HEK293 (cell line): ENCODE measurements around the gene MRPL23.

Experiments
- CTCF ChIA-PET: fragments of 350-600 bp; formaldehyde crosslinking; extraction: SDS; loops from one replicate; lab custom pipeline; 2021; ENCODE audit warnings: antibody characterized with exemption; lab: Yijun Ruan, JAX
- POLR2A ChIA-PET: fragments of 300-600 bp; formaldehyde crosslinking; extraction: SDS; loops from one replicate; lab custom pipeline; 2020; ENCODE audit warnings: antibody characterized with exemption, inconsistent platforms; lab: Yijun Ruan, JAX
- H3K27ac ChIP-seq: fragments of 200-500 bp; sonication (Bioruptor generic); 2 replicates; pipeline ENCODE4 v1.5.1; 2014; ENCODE audit warnings: low read depth, low read length, control low read depth, inconsistent platforms; ENCODE audit errors: extremely low read depth
- H3K36me3 ChIP-seq, 2 experiments: fragments of 200-500 bp in 1 of 2; sonication (Bioruptor generic) in 1 of 2; 1 replicate in 1 of 2; 2 replicates in 1 of 2; pipeline ENCODE4 v1.5.1; 2014 to 2017; ENCODE audit warnings: inconsistent platforms in 2 of 2, low read length in 2 of 2; ENCODE audit not compliant: control insufficient read depth in 2 of 2, insufficient read depth in 1 of 2
- H3K4me1 ChIP-seq: fragments of 200-500 bp; sonication (Bioruptor generic); 2 replicates; pipeline ENCODE4 v1.5.1; 2014; ENCODE audit warnings: mild to moderate bottlenecking, low read length, inconsistent platforms; ENCODE audit not compliant: control insufficient read depth, insufficient read depth
- H3K4me3 ChIP-seq: 2 replicates; pipeline ENCODE4 v1.5.1; 2011; ENCODE audit warnings: low read depth, mild to moderate bottlenecking, control low read depth, low read length, moderate library complexity
- H3K9me3 ChIP-seq: fragments of 200-500 bp; sonication (Bioruptor generic); 2 replicates; pipeline ENCODE4 v1.5.1; 2014; ENCODE audit warnings: low read depth, low read length, inconsistent platforms; ENCODE audit not compliant: control insufficient read depth, insufficient read depth
- AEBP2 ChIP-seq: fragments of 450-650 bp; formaldehyde crosslinking; IDR thresholded peaks from 2 replicates; pipeline ENCODE4 v1.5.1; 2016; ENCODE audit warnings: missing biosample characterization, missing genetic modification characterization, borderline replicate concordance
- BCL11A ChIP-seq: fragments of 450-650 bp; formaldehyde crosslinking; IDR thresholded peaks from 2 replicates; pipeline ENCODE4 v1.5.1; 2016; ENCODE audit warnings: low read depth, missing biosample characterization, missing genetic modification characterization
- BCL11B ChIP-seq: fragments of 450-650 bp; formaldehyde crosslinking; IDR thresholded peaks from 2 replicates; pipeline ENCODE4 v1.5.1; 2016; ENCODE audit warnings: low read depth, missing biosample characterization, missing genetic modification characterization
- GLI2 ChIP-seq: fragments of 450-650 bp; formaldehyde crosslinking; IDR thresholded peaks from 2 replicates; pipeline ENCODE4; 2017; ENCODE audit warnings: missing biosample characterization, missing genetic modification characterization, low read depth, borderline replicate concordance
- KLF16 ChIP-seq: fragments of 450-650 bp; formaldehyde crosslinking; IDR thresholded peaks from 2 replicates; pipeline ENCODE4 v1.5.1; 2017; ENCODE audit warnings: missing biosample characterization, missing genetic modification characterization
- KLF7 ChIP-seq: fragments of 450-650 bp; formaldehyde crosslinking; IDR thresholded peaks from 2 replicates; pipeline ENCODE4 v1.5.1; 2016; ENCODE audit warnings: missing biosample characterization, missing genetic modification characterization, borderline replicate concordance
- MEIS1 ChIP-seq: sonication (generic); formaldehyde crosslinking; IDR thresholded peaks from 2 replicates; pipeline ENCODE4 v1.8.1; 2022; ENCODE audit warnings: missing genetic modification reagents, mild to moderate bottlenecking, borderline replicate concordance
- OVOL3 ChIP-seq: fragments of 450-650 bp; formaldehyde crosslinking; IDR thresholded peaks from 2 replicates; pipeline ENCODE4 v1.5.1; 2016; ENCODE audit warnings: missing biosample characterization, missing genetic modification characterization
- PRDM1 ChIP-seq: fragments of 450-650 bp; formaldehyde crosslinking; IDR thresholded peaks from 2 replicates; pipeline ENCODE4; 2016; ENCODE audit warnings: missing biosample characterization, missing genetic modification characterization
- REPIN1 ChIP-seq: fragments of 450-650 bp; formaldehyde crosslinking; IDR thresholded peaks from 2 replicates; pipeline ENCODE4 v1.5.1; 2017; ENCODE audit warnings: missing biosample characterization, missing genetic modification characterization, low read depth
- ZBTB48 ChIP-seq: fragments of 450-650 bp; formaldehyde crosslinking; IDR thresholded peaks from 2 replicates; pipeline ENCODE4 v1.5.1; 2016; ENCODE audit warnings: missing biosample characterization, missing genetic modification characterization
- ZFP37 ChIP-seq: fragments of 450-650 bp; formaldehyde crosslinking; IDR thresholded peaks from 2 replicates; pipeline ENCODE4 v1.5.1; 2016; ENCODE audit warnings: missing biosample characterization, missing genetic modification characterization
- ZFP41 ChIP-seq: fragments of 450-650 bp; formaldehyde crosslinking; IDR thresholded peaks from 2 replicates; pipeline ENCODE4 v1.5.1; 2016; ENCODE audit warnings: missing biosample characterization, missing genetic modification characterization, borderline replicate concordance
- ZNF133 ChIP-seq: fragments of 450-650 bp; formaldehyde crosslinking; IDR thresholded peaks from 2 replicates; pipeline ENCODE4 v1.5.1; 2016; ENCODE audit warnings: missing biosample characterization, missing genetic modification characterization
- ZNF174 ChIP-seq: fragments of 450-650 bp; formaldehyde crosslinking; IDR thresholded peaks from 2 replicates; pipeline ENCODE4 v1.5.0; 2017; ENCODE audit warnings: missing biosample characterization, mild to moderate bottlenecking, missing genetic modification characterization
- ZNF184 ChIP-seq: fragments of 450-650 bp; IDR thresholded peaks from 2 replicates; pipeline ENCODE4 v1.5.1; 2018; ENCODE audit warnings: missing biosample characterization, mild to moderate bottlenecking, missing genetic modification characterization
- ZNF19 ChIP-seq: fragments of 450-650 bp; formaldehyde crosslinking; IDR thresholded peaks from 2 replicates; pipeline ENCODE4; 2016; ENCODE audit warnings: missing biosample characterization, missing genetic modification characterization, low read depth
- ZNF211 ChIP-seq: fragments of 450-650 bp; formaldehyde crosslinking; IDR thresholded peaks from 2 replicates; pipeline ENCODE4 v1.5.1; 2016; ENCODE audit warnings: low read depth, missing biosample characterization, missing genetic modification characterization
- ZNF223 ChIP-seq: fragments of 450-650 bp; formaldehyde crosslinking; IDR thresholded peaks from 2 replicates; pipeline ENCODE4 v1.5.1; 2016; ENCODE audit warnings: missing biosample characterization, missing genetic modification characterization
- ZNF280C ChIP-seq: fragments of 450-650 bp; formaldehyde crosslinking; IDR thresholded peaks from 2 replicates; pipeline ENCODE4 v1.5.1; 2016; ENCODE audit warnings: missing biosample characterization, missing genetic modification characterization
- ZNF341 ChIP-seq: fragments of 450-650 bp; formaldehyde crosslinking; IDR thresholded peaks from 2 replicates; pipeline ENCODE4; 2016; ENCODE audit warnings: low read depth, missing biosample characterization, missing genetic modification characterization
- ZNF394 ChIP-seq: fragments of 450-650 bp; formaldehyde crosslinking; IDR thresholded peaks from 2 replicates; pipeline ENCODE4 v1.5.1; 2016; ENCODE audit warnings: missing biosample characterization, missing genetic modification characterization, mild to moderate bottlenecking, moderate library complexity, borderline replicate concordance
- ZNF404 ChIP-seq: fragments of 450-650 bp; formaldehyde crosslinking; IDR thresholded peaks from 2 replicates; pipeline ENCODE4 v1.5.1; 2017; ENCODE audit warnings: missing biosample characterization, missing genetic modification characterization
- ZNF426 ChIP-seq: fragments of 450-650 bp; formaldehyde crosslinking; IDR thresholded peaks from 2 replicates; pipeline ENCODE4 v1.5.1; 2017; ENCODE audit warnings: missing biosample characterization, missing genetic modification characterization, mild to moderate bottlenecking, inconsistent platforms, moderate library complexity
- ZNF433 ChIP-seq: fragments of 450-650 bp; formaldehyde crosslinking; IDR thresholded peaks from 2 replicates; pipeline ENCODE4 v1.5.1; 2016; ENCODE audit warnings: missing biosample characterization, missing genetic modification characterization, low read depth
- ZNF529 ChIP-seq: fragments of 450-650 bp; formaldehyde crosslinking; IDR thresholded peaks from 2 replicates; pipeline ENCODE4 v1.5.1; 2017; ENCODE audit warnings: missing genetic modification characterization, missing biosample characterization; ENCODE audit not compliant: insufficient replicate concordance
- ZNF544 ChIP-seq: fragments of 450-650 bp; formaldehyde crosslinking; IDR thresholded peaks from 2 replicates; pipeline ENCODE4 v1.5.0; 2017; ENCODE audit warnings: missing biosample characterization, missing genetic modification characterization
- ZNF555 ChIP-seq: fragments of 450-650 bp; formaldehyde crosslinking; conservative IDR thresholded peaks from 2 replicates; pipeline ENCODE4 v1.5.1; 2017; ENCODE audit warnings: missing biosample characterization, mild to moderate bottlenecking, missing genetic modification characterization, inconsistent platforms
- ZNF558 ChIP-seq: fragments of 450-650 bp; formaldehyde crosslinking; IDR thresholded peaks from 2 replicates; pipeline ENCODE4 v1.5.1; 2016; ENCODE audit warnings: missing biosample characterization, missing genetic modification characterization
- ZNF585B ChIP-seq: fragments of 450-650 bp; formaldehyde crosslinking; IDR thresholded peaks from 2 replicates; pipeline ENCODE4 v1.5.1; 2016; ENCODE audit warnings: missing biosample characterization, missing genetic modification characterization
- ZNF701 ChIP-seq: fragments of 450-650 bp; formaldehyde crosslinking; IDR thresholded peaks from 2 replicates; pipeline ENCODE4 v1.5.1; 2016; ENCODE audit warnings: missing biosample characterization, missing genetic modification characterization
- ZSCAN18 ChIP-seq: fragments of 450-650 bp; formaldehyde crosslinking; IDR thresholded peaks from 2 replicates; pipeline ENCODE4 v1.5.1; 2016; ENCODE audit warnings: missing biosample characterization, missing genetic modification characterization

The MRPL23 gene

GRCh38 chr11:1916986-1917522 lies 30.1 kb upstream of the MRPL23 start:
- no peaks in the 10 kb centered on the region for H3K4me1 ChIP-seq
- no peaks in the 10 kb centered on the region for H3K9me3 ChIP-seq
- no peaks in the 10 kb centered on the region for H3K36me3 ChIP-seq
- ChIA-PET POLR2A (no interaction called here), CTCF (interaction anchor here (0.7 to 0.9 kb wide), 2 partner anchors 25 to 34 kb away, joined by 3 to 4 read pairs; no protein-coding TSS in a partner anchor)
- no peak overlapping the region for H3K4me3 ChIP-seq
- H3K27ac ChIP-seq, result no peak overlapping the region
- TF ChIP-seq ZBTB48 (tag by site-specific recombination) (no peak), ZNF341 (tag by site-specific recombination) (no peak), ZSCAN18 (tag by site-specific recombination) (no peak), ZNF585B (no peak), ZNF174 (no peak), BCL11B (tag by site-specific recombination) (no peak), REPIN1 (no peak), MEIS1 (CRISPR knock-in tag) (no peak), AEBP2 (tag by site-specific recombination) (no peak), ZNF211 (no peak), ZNF184 (tag by site-specific recombination) (no peak), ZNF426 (no peak), ZNF555 (tag by site-specific recombination) (no peak), BCL11A (tag by site-specific recombination) (no peak), ZNF529 (tag by site-specific recombination) (no peak), ZNF223 (no peak), OVOL3 (no peak), ZNF544 (tag by site-specific recombination) (no peak), ZFP41 (tag by site-specific recombination) (no peak), ZNF433 (tag by site-specific recombination) (no peak)

GRCh38 chr11:1917523-1918435 lies 29.4 kb upstream of the MRPL23 start:
- ChIA-PET CTCF (interaction anchor here (0.6 to 0.9 kb wide), 2 partner anchors 18 to 35 kb away, joined by 3 to 4 read pairs; no protein-coding TSS in a partner anchor), POLR2A (no interaction called here)
- no peak overlapping the region for H3K4me3 ChIP-seq
- H3K9me3 ChIP-seq, result no peaks in the 10 kb centered on the region
- no peaks in the 10 kb centered on the region for H3K4me1 ChIP-seq
- no peaks in the 10 kb centered on the region for H3K36me3 ChIP-seq
- H3K27ac ChIP-seq, result no peak overlapping the region
- no peak for TF ChIP-seq GLI2 (tag by site-specific recombination)
- TF ChIP-seq ZNF404, result no peak
- no peak for TF ChIP-seq ZNF133 (tag by site-specific recombination)
- TF ChIP-seq KLF7, result no peak
- TF ChIP-seq ZNF184 (tag by site-specific recombination), result no peak
- no peak for TF ChIP-seq ZNF558
- no peak for TF ChIP-seq PRDM1 (tag by site-specific recombination)
- TF ChIP-seq ZNF280C, result no peak
- no peak for TF ChIP-seq ZNF223
- no peak for TF ChIP-seq ZNF701
- no peak for TF ChIP-seq ZFP37 (tag by site-specific recombination)
- TF ChIP-seq ZNF394 (tag by site-specific recombination), result no peak
- TF ChIP-seq KLF16 (tag by site-specific recombination), result no peak
- TF ChIP-seq ZNF19 (tag by site-specific recombination), result no peak
